MCF 10A (cell line): ENCODE data around the gene BCL2. TPM values are rescaled to one million over a fixed set of nuclear protein-coding genes. Genes with fewer than 3 reads are reported as not detected.

Source experiments
- BruUV-seq: library from RNA; stranded (reverse); fragments of 400-500 nt; replicated peaks from 2 replicates; lab custom pipeline; 2021; lab: Mats Ljungman, UMichigan
- CTCF ChIA-PET: fragments of 300-600 bp; sonication (Branson Sonifier 250); formaldehyde crosslinking; extraction: SDS; loops from one replicate; lab custom pipeline; 2021; ENCODE audit warnings: antibody characterized with exemption, inconsistent platforms; lab: Yijun Ruan, JAX
- POLR2A ChIA-PET: fragments of 300-600, 350-650 bp; sonication (Branson Sonifier 250); formaldehyde crosslinking; extraction: SDS; loops from one replicate; lab custom pipeline; 2020; ENCODE audit warnings: antibody characterized with exemption, inconsistent platforms; lab: Yijun Ruan, JAX
- DNase-seq: peaks from one replicate; pipeline ENCODE4 v3.0.0-alpha.2; 2018; ENCODE audit not compliant: unreplicated experiment
- H3K27ac Mint-ChIP-seq: one replicate; pipeline ENCODE4 v1.8.0; 2022; ENCODE audit warnings: mild to moderate bottlenecking, low read depth, mixed read lengths; ENCODE audit not compliant: unreplicated experiment
- H3K27me3 Mint-ChIP-seq: one replicate; pipeline ENCODE4 v1.8.0; 2022; ENCODE audit warnings: mixed read lengths; ENCODE audit not compliant: insufficient read depth, unreplicated experiment
- H3K36me3 Mint-ChIP-seq: one replicate; pipeline ENCODE4 v1.8.0; 2022; ENCODE audit warnings: mild to moderate bottlenecking, moderate library complexity, mixed read lengths; ENCODE audit not compliant: insufficient read depth, unreplicated experiment
- H3K4me1 Mint-ChIP-seq: one replicate; pipeline ENCODE4 v1.8.0; 2022; ENCODE audit warnings: mixed read lengths; ENCODE audit not compliant: insufficient read depth, unreplicated experiment
- H3K4me3 Mint-ChIP-seq: one replicate; pipeline ENCODE4 v1.8.0; 2022; ENCODE audit warnings: mild to moderate bottlenecking, moderate library complexity, mixed read lengths; ENCODE audit not compliant: unreplicated experiment
- H3K9me3 Mint-ChIP-seq: one replicate; pipeline ENCODE4 v1.8.0; 2022; ENCODE audit warnings: mixed read lengths; ENCODE audit not compliant: unreplicated experiment
- CTCF ChIP-seq: fragments of 200-600 bp; IDR thresholded peaks from one replicate; pipeline ENCODE4 v1.8.0; 2022; ENCODE audit warnings: antibody characterized with exemption, mild to moderate bottlenecking; ENCODE audit not compliant: unreplicated experiment
- intact Hi-C: fragments of 100-400 bp; cut with micrococcal nuclease; formaldehyde crosslinking; loops from 2 replicates; pipeline ENCODE4 v1.14.1; 2022
- total RNA-seq: library from RNA; stranded (reverse); gene quantifications from 2 replicates; pipeline ENCODE4 v1.2.3, GENCODE V29; 2022

Gene BCL2
- total RNA-seq, 1 experiment from 2014 or later = 3.0 TPM

GRCh38 chr18:63272638-63273037 lies 46.9 kb downstream of the BCL2 start:
- intact Hi-C loops = no loop called here
- CTCF ChIA-PET = interaction anchor here (0.9 kb wide), 1 partner anchor 46 kb away, joined by 3 read pairs; the partner anchor contains the start of gene BCL2
- no peak overlapping the region for H3K27ac Mint-ChIP-seq

GRCh38 chr18:63271881-63272299 lies 47.7 kb downstream of the BCL2 start:
- Mint-ChIP-seq H3K4me3 (no peak overlapping the region), H3K27me3 (no peaks in the 10 kb centered on the region), H3K9me3 (no peaks in the 10 kb centered on the region), H3K36me3 (peaks cover 6% of the 10 kb centered on the region), H3K4me1 (no peaks in the 10 kb centered on the region), H3K27ac (no peak overlapping the region)
- no peak for TF ChIP-seq CTCF
- ChIA-PET POLR2A (no interaction called here), CTCF (interaction anchor here (0.6 to 0.8 kb wide), 2 partner anchors 33 to 710 kb away, joined by 3 read pairs; no protein-coding TSS in a partner anchor)
- BruUV-seq = no TSS peak
- no peak for DNase-seq
- intact Hi-C loops = no loop called here

More at GRCh38 chr18:63272638-63273037, 46.9 kb downstream of the BCL2 start:
- no peak for TF ChIP-seq CTCF
- BruUV-seq = no TSS peak
- POLR2A ChIA-PET = no interaction called here
- Mint-ChIP-seq H3K4me1 (no peaks in the 10 kb centered on the region), H3K27me3 (no peaks in the 10 kb centered on the region), H3K4me3 (no peak overlapping the region), H3K36me3 (peaks cover 6% of the 10 kb centered on the region), H3K9me3 (no peaks in the 10 kb centered on the region)
- DNase-seq = no peak

- DNase-seq = no peak
- H3K9me3 Mint-ChIP-seq = no peaks in the 10 kb centered on the region
- ChIA-PET CTCF (interaction anchor here (0.9 kb wide), 1 partner anchor 115 kb away, joined by 3 read pairs; no protein-coding TSS in a partner anchor), POLR2A (no interaction called here)
- no peaks in the 10 kb centered on the region for H3K4me1 Mint-ChIP-seq
- H3K36me3 Mint-ChIP-seq = peaks cover 6% of the 10 kb centered on the region
- no TSS peak for BruUV-seq
- no peak overlapping the region for H3K27ac Mint-ChIP-seq
- intact Hi-C loops = no loop called here
- no peaks in the 10 kb centered on the region for H3K27me3 Mint-ChIP-seq
- no peak overlapping the region for H3K4me3 Mint-ChIP-seq
- no peak for TF ChIP-seq CTCF
Observed at GRCh38 chr18:63271148-63271547, 48.4 kb downstream of the BCL2 start.

GRCh38 chr18:63267975-63268721 lies 51.4 kb downstream of the BCL2 start:
- no peak for TF ChIP-seq CTCF

More at GRCh38 chr18:63267975-63268721, 51.4 kb downstream of the BCL2 start:
- intact Hi-C loops = no loop called here
- Mint-ChIP-seq H3K36me3 (peaks cover 6% of the 10 kb centered on the region), H3K27ac (no peak overlapping the region), H3K9me3 (no peaks in the 10 kb centered on the region), H3K4me1 (peaks cover 6% of the 10 kb centered on the region), H3K27me3 (no peaks in the 10 kb centered on the region), H3K4me3 (no peak overlapping the region)
- no peak for DNase-seq
- no TSS peak for BruUV-seq
- CTCF ChIA-PET = no interaction called here
- POLR2A ChIA-PET = interaction anchor here (1.4 kb wide), 1 partner anchor 11 kb away, joined by 4 read pairs; no protein-coding TSS in a partner anchor
